ENCODE data around the gene ZBTB7C.
"Not testable (repeated sequence)": the region's sequence is repeated elsewhere in the genome, so short reads cannot be mapped to it uniquely, and the experiment has no call there.

ZBTB7C gene

GRCh38 chr18:48441405-48441881 lies 32.3 kb upstream of the ZBTB7C start:
- Histone ChIP-seq H3K4me3 (ENCODE audit: low read depth, low read length) (no peak overlapping the region), H3K27me3 (ENCODE audit: control insufficient read depth, insufficient read depth, low read length) (peaks cover 6% of the 10 kb centered on the region), H3K36me3 (ENCODE audit: control insufficient read depth, insufficient read depth, low read length) (no peaks in the 10 kb centered on the region), H3K9ac (ENCODE audit: low read length) (no peak overlapping the region), H3K9me3 (ENCODE audit: control insufficient read depth, insufficient read depth, low read depth, low read length) (no peaks in the 10 kb centered on the region), H3K4me1 (ENCODE audit: control insufficient read depth, insufficient read depth, low read length) (0 out of 2 replicates have a peak, but pooled peaks cover 1% of the 10 kb centered on the region), H3K27ac (ENCODE audit: low read depth, low read length) (no peak overlapping the region)

DNA sequence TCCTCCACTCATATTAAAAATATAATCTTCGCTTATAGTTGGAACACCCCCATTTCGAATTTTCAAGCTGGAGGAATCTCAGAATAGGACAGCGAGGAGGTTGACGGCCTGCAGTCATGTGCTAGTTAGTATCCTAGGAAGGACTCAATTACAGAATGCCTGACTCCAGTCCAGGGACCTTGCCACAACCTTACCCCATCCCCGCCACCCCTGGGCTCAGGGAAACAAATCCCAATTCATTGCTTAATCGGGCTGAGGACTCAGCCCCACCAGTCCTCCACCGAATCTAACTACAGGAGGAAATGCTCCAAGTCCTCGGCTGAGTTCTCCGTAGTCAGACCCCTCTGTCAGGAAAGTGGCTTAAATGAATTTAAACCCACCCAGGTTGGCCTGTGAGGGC lies 31.7 kb upstream of the ZBTB7C start:
- no peak overlapping the region for H3K4me3 ChIP-seq (ENCODE audit: low read depth, low read length)
- H3K27ac ChIP-seq (ENCODE audit: low read depth, low read length) = no peak overlapping the region
- H3K9ac ChIP-seq (ENCODE audit: low read length) = no peak overlapping the region

GRCh38 chr18:48436907-48437306 lies 27.7 kb upstream of the ZBTB7C start:
- no peak overlapping the region for H3K4me3 ChIP-seq (ENCODE audit: low read depth, low read length)
- no peaks in the 10 kb centered on the region for H3K9me3 ChIP-seq (ENCODE audit: control insufficient read depth, insufficient read depth, low read depth, low read length)
- no peaks in the 10 kb centered on the region for H3K36me3 ChIP-seq (ENCODE audit: control insufficient read depth, insufficient read depth, low read length)
- no peaks in the 10 kb centered on the region for H3K4me1 ChIP-seq (ENCODE audit: control insufficient read depth, insufficient read depth, low read length)
- H3K9ac ChIP-seq (ENCODE audit: low read length) = no peak overlapping the region
- H3K27ac ChIP-seq (ENCODE audit: low read depth, low read length) = no peak overlapping the region
- H3K27me3 ChIP-seq (ENCODE audit: control insufficient read depth, insufficient read depth, low read length) = peaks cover 6% of the 10 kb centered on the region

More for the DNA sequence above, 31.7 kb upstream of the ZBTB7C start:
- Histone ChIP-seq H3K27me3 (ENCODE audit: control insufficient read depth, insufficient read depth, low read length) (peaks cover 6% of the 10 kb centered on the region), H3K36me3 (ENCODE audit: control insufficient read depth, insufficient read depth, low read length) (no peaks in the 10 kb centered on the region), H3K9me3 (ENCODE audit: control insufficient read depth, insufficient read depth, low read depth, low read length) (no peaks in the 10 kb centered on the region), H3K4me1 (ENCODE audit: control insufficient read depth, insufficient read depth, low read length) (no peaks in the 10 kb centered on the region)

- H3K4me1 ChIP-seq (ENCODE audit: control insufficient read depth, insufficient read depth, low read length); H3K27me3 ChIP-seq (ENCODE audit: control insufficient read depth, insufficient read depth, low read length); H3K27ac ChIP-seq (ENCODE audit: low read depth, low read length); H3K9me3 ChIP-seq (ENCODE audit: control insufficient read depth, insufficient read depth, low read depth, low read length); H3K4me3 ChIP-seq (ENCODE audit: low read depth, low read length); H3K9ac ChIP-seq (ENCODE audit: low read length); H3K36me3 ChIP-seq (ENCODE audit: control insufficient read depth, insufficient read depth, low read length): not testable (repeated sequence)
Measured at GRCh38 chr18:48434382-48434781, 25.2 kb upstream of the ZBTB7C start.

DNA sequence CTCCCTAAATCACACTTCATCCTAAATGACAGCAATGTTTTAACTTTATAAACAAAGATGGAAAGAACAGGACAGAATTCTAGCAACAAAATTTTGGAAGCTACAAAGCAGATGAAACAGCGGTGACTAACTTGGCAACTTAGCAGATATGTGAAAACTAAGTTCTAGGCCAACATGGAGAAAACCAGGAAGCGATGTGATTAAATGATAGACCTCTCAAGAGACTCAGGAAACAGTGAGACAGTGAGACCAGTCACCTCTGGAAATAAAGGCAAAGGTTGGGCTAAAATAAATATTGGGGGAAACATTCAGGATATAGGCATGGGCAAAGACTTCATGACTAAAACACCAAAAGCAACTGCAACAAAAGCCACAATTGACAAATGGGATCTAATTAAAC lies 24.4 kb upstream of the ZBTB7C start:
- Histone ChIP-seq H3K27ac (ENCODE audit: low read depth, low read length) (no peak overlapping the region), H3K27me3 (ENCODE audit: control insufficient read depth, insufficient read depth, low read length) (no peaks in the 10 kb centered on the region; the same call in 1 of the 2 replicates), H3K36me3 (ENCODE audit: control insufficient read depth, insufficient read depth, low read length) (no peaks in the 10 kb centered on the region), H3K9me3 (ENCODE audit: control insufficient read depth, insufficient read depth, low read depth, low read length) (no peaks in the 10 kb centered on the region), H3K4me3 (ENCODE audit: low read depth, low read length) (no peak overlapping the region), H3K4me1 (ENCODE audit: control insufficient read depth, insufficient read depth, low read length) (no peaks in the 10 kb centered on the region), H3K9ac (ENCODE audit: low read length) (no peak overlapping the region)

GRCh38 chr18:48430150-48430549 lies 21.0 kb upstream of the ZBTB7C start:
- Histone ChIP-seq H3K9me3 (ENCODE audit: control insufficient read depth, insufficient read depth, low read depth, low read length) (no peaks in the 10 kb centered on the region), H3K4me3 (ENCODE audit: low read depth, low read length) (no peak overlapping the region), H3K36me3 (ENCODE audit: control insufficient read depth, insufficient read depth, low read length) (no peaks in the 10 kb centered on the region), H3K27me3 (ENCODE audit: control insufficient read depth, insufficient read depth, low read length) (peaks cover 1% of the 10 kb centered on the region), H3K4me1 (ENCODE audit: control insufficient read depth, insufficient read depth, low read length) (no peaks in the 10 kb centered on the region), H3K9ac (ENCODE audit: low read length) (no peak overlapping the region), H3K27ac (ENCODE audit: low read depth, low read length) (no peak overlapping the region)

DNA sequence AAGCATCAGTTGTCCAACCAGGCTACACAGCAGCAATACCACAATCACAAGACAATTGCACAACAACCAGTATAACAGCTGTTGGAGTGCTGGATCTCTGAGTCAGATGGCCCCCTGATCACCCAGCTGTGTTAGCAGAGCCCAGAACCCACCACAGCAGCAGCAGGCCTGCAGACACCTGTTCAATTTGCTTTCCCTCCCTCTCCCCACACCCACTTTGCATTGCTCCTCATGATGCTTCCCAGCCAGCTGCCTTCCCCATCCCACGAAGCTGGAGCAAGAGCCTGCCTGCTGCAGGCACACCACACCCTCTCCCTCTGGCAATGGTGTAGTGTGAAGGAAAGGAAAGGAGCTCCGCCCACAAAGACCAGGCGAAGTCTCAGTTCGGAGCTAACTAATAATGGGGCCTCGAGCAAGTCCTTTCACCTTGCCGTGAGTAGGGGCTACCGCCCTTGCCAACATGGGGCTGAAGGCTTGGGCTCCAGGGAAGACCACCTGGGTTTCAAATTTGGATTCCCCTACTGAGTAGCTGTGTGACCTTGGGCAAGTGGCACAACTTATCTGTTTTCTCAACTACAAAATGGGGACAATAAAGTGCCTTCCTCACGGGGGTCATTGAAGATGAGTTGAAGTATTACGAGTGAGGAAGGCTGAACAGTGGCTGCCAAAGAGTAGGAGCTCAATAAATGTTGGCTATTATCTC lies 19.4 kb upstream of the ZBTB7C start:
- Histone ChIP-seq H3K9me3 (ENCODE audit: control insufficient read depth, insufficient read depth, low read depth, low read length) (no peaks in the 10 kb centered on the region), H3K27me3 (ENCODE audit: control insufficient read depth, insufficient read depth, low read length) (peaks cover 16% of the 10 kb centered on the region), H3K27ac (ENCODE audit: low read depth, low read length) (no peak overlapping the region), H3K4me3 (ENCODE audit: low read depth, low read length) (no peak overlapping the region), H3K9ac (ENCODE audit: low read length) (no peak overlapping the region), H3K36me3 (ENCODE audit: control insufficient read depth, insufficient read depth, low read length) (no peaks in the 10 kb centered on the region), H3K4me1 (ENCODE audit: control insufficient read depth, insufficient read depth, low read length) (no peaks in the 10 kb centered on the region)

DNA sequence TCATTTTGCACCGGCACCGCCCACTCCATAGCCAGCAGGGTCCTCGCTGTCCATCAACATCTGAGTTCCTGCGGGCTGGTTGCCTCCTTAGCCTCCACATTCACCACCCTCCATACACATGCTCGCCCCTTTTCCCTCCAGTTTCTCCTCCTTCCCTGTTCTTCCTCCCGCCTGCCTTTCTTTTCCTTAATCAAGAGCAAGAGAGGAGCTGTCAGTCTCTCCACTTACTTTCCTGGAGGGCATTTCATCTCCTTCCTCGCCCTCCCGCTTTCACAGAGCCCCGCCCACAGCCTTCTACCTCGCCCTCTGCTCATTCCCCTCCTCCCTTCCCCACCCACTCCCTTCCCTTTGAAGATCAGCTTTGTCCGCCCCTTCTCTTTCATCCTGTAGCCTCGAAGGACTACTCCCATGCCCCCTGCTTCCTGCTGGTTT lies 13.8 kb upstream of the ZBTB7C start:
- H3K4me1 ChIP-seq (ENCODE audit: control insufficient read depth, insufficient read depth, low read length) = peaks cover 4% of the 10 kb centered on the region; the same call in 1 of the 2 replicates
- H3K4me3 ChIP-seq (ENCODE audit: low read depth, low read length) = peak overlapping the region; percentile 53
- H3K27ac ChIP-seq (ENCODE audit: low read depth, low read length) = no peak overlapping the region
- H3K9me3 ChIP-seq (ENCODE audit: control insufficient read depth, insufficient read depth, low read depth, low read length) = no peaks in the 10 kb centered on the region
- no peaks in the 10 kb centered on the region for H3K36me3 ChIP-seq (ENCODE audit: control insufficient read depth, insufficient read depth, low read length)
- H3K27me3 ChIP-seq (ENCODE audit: control insufficient read depth, insufficient read depth, low read length) = peaks cover 22% of the 10 kb centered on the region
- H3K9ac ChIP-seq (ENCODE audit: low read length) = no peak overlapping the region

GRCh38 chr18:48419277-48420022 lies 10.3 kb upstream of the ZBTB7C start:
- H3K27me3 ChIP-seq (ENCODE audit: control insufficient read depth, insufficient read depth, low read length) = peaks cover 26% of the 10 kb centered on the region
- H3K36me3 ChIP-seq (ENCODE audit: control insufficient read depth, insufficient read depth, low read length) = no peaks in the 10 kb centered on the region
- H3K9ac ChIP-seq (ENCODE audit: low read length) = no peak overlapping the region
- H3K4me1 ChIP-seq (ENCODE audit: control insufficient read depth, insufficient read depth, low read length) = peaks cover 4% of the 10 kb centered on the region; the same call in 1 of the 2 replicates
- H3K9me3 ChIP-seq (ENCODE audit: control insufficient read depth, insufficient read depth, low read depth, low read length) = no peaks in the 10 kb centered on the region
- H3K27ac ChIP-seq (ENCODE audit: low read depth, low read length) = no peak overlapping the region
- H3K4me3 ChIP-seq (ENCODE audit: low read depth, low read length) = no peak overlapping the region

GRCh38 chr18:48418539-48419276 lies 9.5 kb upstream of the ZBTB7C start:
- H3K4me3 ChIP-seq (ENCODE audit: low read depth, low read length) = no peak overlapping the region
- peaks cover 26% of the 10 kb centered on the region for H3K27me3 ChIP-seq (ENCODE audit: control insufficient read depth, insufficient read depth, low read length)
- peaks cover 4% of the 10 kb centered on the region; the same call in 1 of the 2 replicates for H3K4me1 ChIP-seq (ENCODE audit: control insufficient read depth, insufficient read depth, low read length)
- no peaks in the 10 kb centered on the region for H3K9me3 ChIP-seq (ENCODE audit: control insufficient read depth, insufficient read depth, low read depth, low read length)
- H3K27ac ChIP-seq (ENCODE audit: low read depth, low read length) = no peak overlapping the region
- no peaks in the 10 kb centered on the region for H3K36me3 ChIP-seq (ENCODE audit: control insufficient read depth, insufficient read depth, low read length)
- no peak overlapping the region for H3K9ac ChIP-seq (ENCODE audit: low read length)
